ENCODE measurements around the gene LIPN.

The LIPN gene

DNA sequence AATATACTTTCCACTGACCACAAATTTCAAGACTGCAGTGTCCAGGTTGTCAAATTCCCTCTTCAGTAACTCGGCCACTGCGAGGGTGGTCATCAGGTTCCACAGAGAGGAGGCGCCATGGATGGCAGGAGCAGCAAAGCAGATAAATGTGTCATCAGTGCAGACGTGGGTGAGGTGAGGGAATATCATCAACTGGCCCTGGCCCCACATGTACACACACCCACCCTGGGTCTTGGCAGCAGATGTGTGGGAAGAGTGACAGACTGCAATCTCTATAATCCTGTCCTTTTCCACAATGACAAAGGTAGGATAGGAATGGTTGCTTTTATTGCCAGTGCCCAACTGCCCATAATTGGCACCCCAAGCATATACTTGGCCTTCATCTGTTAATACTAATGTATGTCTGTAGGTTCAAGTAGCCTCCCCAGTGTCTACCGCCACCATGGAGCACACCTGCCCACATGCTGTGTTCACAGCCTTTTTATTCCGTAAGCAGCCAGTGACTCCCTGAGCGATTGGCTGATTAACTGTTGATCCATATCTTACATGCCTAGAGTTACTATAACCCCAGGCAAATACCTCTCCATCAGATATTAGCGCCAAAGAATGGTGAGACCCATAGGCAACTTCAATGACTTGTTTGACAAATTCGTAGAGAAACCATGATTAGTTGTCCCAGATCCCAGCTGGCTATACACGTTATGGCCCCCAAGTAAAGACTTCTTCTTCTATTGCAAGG is 26.4 kb downstream of the LIPN start:
- no peak for DNase-seq

GRCh38 chr10:88787463-88787862 is 27.6 kb downstream of the LIPN start:
- no peak for DNase-seq

DNA sequence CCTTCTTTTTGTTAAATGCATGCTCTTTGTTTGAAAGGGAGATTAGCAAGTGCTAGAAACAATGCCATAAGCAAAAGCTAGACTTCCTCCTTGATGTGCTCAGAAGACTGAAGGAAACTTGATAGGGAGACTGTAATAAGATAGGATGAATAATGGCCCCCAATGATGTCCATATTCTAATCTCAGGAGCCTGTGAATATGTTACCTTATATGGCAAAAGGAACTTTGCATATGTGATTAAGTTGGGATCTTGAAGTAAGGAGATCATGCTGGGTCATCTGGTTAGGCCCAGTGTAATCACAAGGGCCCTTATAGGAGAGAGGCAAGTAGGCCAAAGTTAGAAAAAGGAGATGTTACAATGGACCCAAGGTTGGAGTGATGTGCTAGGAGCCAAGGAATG is 29.1 kb downstream of the LIPN start:
- DNase-seq = no peak

- no peak for DNase-seq
Observed at GRCh38 chr10:88791924-88792323, 32.1 kb downstream of the LIPN start.

DNA sequence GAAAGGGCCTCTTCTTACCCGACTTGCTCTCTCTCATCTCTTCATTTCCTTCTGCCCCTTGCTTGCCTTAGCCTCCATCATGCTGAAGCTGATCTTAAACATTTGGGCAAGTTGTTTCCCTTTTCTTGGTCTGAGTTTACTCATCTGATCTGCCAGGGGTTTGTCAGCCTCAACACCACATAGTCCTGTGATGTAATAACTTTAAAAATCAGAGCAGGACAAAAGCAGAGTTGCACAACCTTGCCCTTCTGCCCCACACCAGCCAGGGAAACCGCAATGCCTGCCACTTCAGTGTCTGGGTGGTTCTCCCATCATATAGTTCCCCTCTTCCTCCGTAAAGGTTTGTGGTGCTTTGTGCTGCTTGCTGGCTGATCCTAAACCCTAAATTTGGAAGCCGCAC is 32.8 kb downstream of the LIPN start:
- DNase-seq = no peak

- DNase-seq = no peak
Observed at GRCh38 chr10:88793712-88794299, 34.0 kb downstream of the LIPN start.

DNA sequence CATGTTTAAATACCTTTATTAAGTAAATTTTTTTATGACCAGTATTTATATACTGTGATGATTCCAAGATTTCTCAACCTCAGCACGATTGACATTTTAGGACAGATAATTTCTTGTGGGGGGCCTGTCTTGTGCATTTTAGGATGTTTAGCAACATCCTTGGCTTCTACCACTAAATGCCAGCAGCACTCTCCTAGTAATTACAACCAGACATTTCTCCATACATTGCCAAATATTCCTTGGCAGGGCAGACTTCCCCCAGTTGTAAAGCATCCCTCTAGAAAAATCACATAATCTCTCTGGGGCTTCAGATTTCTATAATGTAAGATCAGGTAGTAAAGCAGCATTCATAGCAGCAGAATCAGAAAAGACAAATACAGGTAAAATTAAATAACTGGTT is 34.9 kb downstream of the LIPN start:
- DNase-seq = no peak

DNA sequence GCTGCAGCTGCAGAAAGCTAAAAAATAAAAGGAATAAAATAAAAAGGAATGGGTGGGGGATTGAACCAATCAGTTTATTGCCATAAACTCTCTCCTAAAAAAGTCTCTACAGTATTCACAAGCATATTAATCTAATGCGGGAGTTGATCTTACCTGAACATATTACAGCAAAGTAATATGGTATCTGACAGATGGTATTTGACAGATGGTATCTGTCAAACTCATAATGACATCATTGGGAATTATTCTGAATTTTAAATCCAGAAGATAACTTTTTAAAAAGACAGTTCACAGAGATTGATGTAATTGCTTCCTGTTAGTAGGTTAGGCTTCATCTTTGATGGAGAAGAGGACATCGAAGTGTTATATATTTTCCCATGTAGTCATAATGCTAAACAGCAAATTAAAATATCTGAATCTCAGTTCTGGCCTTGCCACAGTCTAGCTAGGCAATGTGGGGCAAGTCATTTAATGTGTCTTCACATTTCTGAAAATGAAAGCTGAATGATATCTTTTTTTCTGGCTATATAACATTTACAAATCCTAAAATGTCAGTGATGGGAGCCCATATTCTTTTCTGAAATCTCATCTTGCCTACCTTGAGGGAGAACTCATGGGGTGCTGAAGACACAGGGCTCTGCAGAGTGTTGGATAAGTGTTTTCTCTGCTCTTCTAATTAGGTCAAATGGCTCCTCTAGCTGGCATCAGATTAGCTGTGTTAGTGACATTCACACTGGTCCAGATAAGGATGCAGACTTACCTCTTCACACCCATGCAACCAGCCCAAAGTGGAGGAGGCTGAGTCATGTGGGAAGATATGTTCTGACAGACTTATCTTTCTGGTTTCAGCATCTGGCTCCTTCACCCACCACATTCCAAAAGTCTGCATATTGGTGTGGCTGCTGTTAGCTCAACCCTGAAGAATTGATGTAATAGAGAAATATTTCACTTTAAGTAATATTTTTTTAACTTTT is 40.6 kb downstream of the LIPN start:
- DNase-seq = no peak

DNA sequence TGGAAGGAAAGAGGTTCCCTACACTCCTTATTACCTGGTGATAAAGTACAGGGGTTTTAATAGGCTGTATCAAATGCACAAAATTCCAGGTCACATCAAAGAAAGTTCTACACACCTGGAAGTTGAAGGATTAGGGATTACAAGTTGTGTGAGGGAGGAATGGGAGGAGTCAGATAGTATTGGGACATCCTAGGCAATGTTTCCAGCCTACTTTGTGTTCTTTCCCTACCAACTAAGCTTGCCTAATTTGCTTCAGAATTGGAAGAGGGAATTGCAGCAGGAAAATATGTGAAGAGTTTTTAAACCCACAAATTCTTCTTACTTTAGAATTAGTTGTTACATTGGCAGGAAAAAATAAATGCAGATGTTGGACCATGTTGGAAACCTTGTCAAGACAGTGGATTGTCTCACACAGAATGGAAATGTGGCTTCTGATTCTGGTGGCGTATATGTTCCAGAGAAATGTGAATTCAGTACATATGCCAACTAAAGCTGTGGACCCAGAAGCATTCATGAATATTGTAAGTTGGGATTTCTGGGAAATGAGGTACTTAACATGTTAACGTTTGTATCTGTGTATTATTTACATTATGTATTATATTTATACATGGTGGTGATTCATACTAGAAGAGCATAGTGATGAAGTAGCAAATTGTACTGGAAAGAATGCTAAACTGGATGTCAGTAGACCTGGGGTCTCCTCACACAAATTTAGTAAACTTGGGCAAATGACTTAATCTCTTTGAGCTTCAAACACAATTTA is 42.9 kb downstream of the LIPN start, which contains the start of gene LIPM:
LIPM (plus strand) TSS at position 208 of the 763 bp plus-strand sequence; CDS start at position 375, 167 bp downstream.
- DNase-seq = no peak

- DNase-seq = no peak
Observed at GRCh38 chr10:88803641-88804040, 43.8 kb downstream of the LIPN start.

DNA sequence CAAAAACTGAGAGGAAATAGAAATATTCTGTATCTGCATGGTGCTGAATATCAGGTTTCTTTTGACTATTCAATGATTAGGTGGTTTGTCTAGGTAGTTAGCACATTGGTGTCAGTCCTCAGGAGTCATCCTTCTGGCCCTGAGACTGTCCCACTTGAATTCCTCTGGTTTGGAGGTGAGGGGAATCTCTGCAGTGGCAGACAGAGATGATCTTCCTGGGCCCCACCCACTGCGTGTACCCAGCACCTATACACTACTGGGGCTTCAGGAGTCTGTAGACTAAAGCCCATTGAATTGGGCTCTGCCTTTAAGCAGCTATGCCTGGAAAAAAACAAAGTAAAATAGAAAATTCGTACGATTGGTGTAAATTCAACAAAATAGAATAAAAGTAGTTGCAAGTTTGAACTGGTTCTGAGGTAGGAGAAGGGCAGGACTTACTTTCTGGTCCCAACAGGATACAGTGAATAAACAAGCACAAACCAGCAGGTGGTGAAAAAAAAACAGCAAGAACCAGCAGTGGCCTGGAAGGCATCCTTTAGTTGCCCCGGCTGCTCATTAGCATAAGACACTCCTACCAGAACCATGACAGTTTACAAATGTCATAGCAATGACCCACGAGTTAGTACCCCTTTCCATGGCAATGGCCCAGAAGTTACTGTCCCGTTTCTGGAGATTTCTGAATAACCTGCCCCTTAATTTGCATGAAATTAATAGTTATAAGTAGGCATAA is 44.4 kb downstream of the LIPN start:
- DNase-seq = no peak

DNA sequence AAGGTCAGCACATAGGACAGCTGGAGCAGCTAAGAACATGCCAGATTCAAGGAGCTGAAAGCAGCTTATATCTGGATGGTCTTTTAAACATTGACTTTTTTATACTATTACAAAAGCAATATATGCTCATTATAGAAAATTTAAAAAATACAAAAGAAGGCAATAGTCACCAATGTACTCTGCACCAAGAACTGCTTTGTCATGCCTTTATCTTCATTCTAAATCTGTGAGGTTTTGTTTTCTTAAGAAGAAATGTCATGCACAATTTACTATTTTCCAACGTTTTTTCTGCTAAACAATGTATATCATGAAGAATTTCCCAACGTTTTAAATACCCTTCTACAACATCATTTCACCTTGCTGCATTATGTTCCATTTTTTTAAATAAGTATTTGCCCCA is 45.5 kb downstream of the LIPN start:
- DNase-seq = no peak

GRCh38 chr10:88805924-88806323 is 46.1 kb downstream of the LIPN start:
- no peak for DNase-seq

GRCh38 chr10:88809621-88810020 is 49.8 kb downstream of the LIPN start:
- no peak for DNase-seq

- no peak for DNase-seq
Observed at GRCh38 chr10:88810196-88810961, 50.6 kb downstream of the LIPN start.

- no peak for DNase-seq
Observed at GRCh38 chr10:88813200-88813599, 53.4 kb downstream of the LIPN start.

- DNase-seq = no peak
Observed at GRCh38 chr10:88819290-88819689, 59.5 kb downstream of the LIPN start.

DNA sequence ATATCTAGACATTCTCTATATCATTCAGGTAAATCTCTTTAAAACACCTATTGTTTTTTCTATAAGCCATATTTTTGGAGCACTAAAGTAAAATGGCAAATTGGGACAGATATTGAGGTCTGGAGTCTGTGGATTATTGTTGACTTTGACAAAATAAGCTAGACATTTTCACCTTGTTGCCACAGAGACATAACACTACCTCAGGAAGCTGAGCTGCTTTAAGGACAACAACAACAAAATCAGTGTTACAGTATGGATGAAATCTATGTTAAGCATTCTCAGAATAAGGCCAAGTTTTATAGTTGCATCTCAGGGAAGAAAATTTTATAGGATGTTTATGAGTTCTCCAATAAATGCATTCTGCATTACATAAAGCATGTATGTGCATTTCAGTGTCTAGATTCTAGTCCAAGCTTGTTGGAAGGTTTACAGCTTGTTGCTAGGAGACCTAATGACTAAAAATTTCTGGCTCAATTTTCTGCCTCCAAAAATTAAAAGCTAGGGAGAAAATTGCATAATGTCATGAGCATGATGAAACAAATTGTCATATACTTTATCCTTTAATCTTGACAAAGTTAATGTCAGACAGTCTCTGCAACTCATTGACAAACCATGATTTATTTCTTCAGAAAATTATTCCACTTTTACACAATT is 61.1 kb downstream of the LIPN start:
- no peak for DNase-seq

GRCh38 chr10:88826388-88826787 is 66.6 kb downstream of the LIPN start:
- DNase-seq = no peak

- DNase-seq = no peak
Observed at GRCh38 chr10:88827671-88828070, 67.9 kb downstream of the LIPN start.

DNA sequence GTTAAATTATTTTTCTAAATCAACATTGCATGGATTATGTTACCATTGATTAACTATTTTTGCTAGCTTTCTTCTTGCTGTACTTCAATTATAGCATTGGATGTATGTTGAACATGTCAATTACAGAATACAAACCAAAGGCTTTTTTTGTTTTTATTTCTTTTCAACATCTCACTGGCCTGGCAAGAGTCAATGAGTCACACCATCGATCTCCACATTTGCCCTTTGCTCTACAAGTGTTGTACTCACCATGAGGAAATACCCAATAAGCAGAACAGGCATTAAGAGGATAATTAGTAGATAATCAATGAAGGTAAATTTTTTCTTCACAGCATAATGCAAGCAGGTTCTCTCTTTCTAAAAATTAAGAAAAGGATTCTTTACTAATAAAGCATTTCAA is 68.5 kb downstream of the LIPN start:
- DNase-seq = no peak

Data from NCI-H2107 (cell line).